ENCODE measurements around the gene RGS3.

DNA sequence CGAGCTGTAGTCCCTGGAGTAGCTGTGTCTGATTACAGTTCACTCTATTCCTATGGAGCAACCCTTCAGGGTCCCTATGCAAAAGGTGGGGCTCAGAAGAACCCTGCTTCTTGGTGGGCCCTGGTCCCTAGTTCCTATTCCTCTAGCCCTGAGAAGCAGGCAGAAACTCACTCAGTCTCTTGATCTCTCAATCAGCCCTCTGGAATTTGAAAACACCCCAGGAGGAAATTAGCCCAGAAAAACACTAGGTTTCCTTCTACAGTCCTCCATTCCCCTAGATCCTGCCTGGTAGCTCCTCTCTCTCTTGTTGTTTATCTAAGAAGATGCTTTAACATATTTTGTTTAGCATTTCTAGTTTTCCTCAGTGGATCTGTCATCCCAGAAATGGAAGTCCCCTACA lies 7.6 kb downstream of the RGS3 start:
- TF ChIP-seq EP300 (IDR thresholded peaks at IDR 0.05; ENCODE audit: borderline replicate concordance in 1 of 2, low read depth in 1 of 2, low read length in 1 of 2) = no peak
- no peak for TF ChIP-seq SMC3 (IDR thresholded peaks at IDR 0.05; ENCODE audit: low read depth, low read length)
- TF ChIP-seq, protein P1, sequence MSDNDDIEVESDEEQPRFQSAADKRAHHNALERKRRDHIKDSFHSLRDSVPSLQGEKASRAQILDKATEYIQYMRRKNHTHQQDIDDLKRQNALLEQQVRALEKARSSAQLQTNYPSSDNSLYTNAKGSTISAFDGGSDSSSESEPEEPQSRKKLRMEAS (IDR thresholded peaks at IDR 0.05; ENCODE audit: low read depth) = no peak
- TF ChIP-seq GABPA (IDR thresholded peaks at IDR 0.05; ENCODE audit: low read depth) = no peak
- TF ChIP-seq MEF2A (IDR thresholded peaks at IDR 0.05; ENCODE audit: borderline replicate concordance, low read depth) = no peak
- TF ChIP-seq, protein P2, sequence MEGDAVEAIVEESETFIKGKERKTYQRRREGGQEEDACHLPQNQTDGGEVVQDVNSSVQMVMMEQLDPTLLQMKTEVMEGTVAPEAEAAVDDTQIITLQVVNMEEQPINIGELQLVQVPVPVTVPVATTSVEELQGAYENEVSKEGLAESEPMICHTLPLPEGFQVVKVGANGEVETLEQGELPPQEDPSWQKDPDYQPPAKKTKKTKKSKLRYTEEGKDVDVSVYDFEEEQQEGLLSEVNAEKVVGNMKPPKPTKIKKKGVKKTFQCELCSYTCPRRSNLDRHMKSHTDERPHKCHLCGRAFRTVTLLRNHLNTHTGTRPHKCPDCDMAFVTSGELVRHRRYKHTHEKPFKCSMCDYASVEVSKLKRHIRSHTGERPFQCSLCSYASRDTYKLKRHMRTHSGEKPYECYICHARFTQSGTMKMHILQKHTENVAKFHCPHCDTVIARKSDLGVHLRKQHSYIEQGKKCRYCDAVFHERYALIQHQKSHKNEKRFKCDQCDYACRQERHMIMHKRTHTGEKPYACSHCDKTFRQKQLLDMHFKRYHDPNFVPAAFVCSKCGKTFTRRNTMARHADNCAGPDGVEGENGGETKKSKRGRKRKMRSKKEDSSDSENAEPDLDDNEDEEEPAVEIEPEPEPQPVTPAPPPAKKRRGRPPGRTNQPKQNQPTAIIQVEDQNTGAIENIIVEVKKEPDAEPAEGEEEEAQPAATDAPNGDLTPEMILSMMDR (IDR thresholded peaks at IDR 0.05) = no peak
- TF ChIP-seq TAF1 (IDR thresholded peaks at IDR 0.05; ENCODE audit: borderline replicate concordance, low read depth, low read length) = no peak
- TF ChIP-seq JUND (IDR thresholded peaks at IDR 0.05) = no peak
- TF ChIP-seq NRF1 (IDR thresholded peaks at IDR 0.05; ENCODE audit: low read depth, low read length) = no peak
- no peak for TF ChIP-seq CHD2 (IDR thresholded peaks at IDR 0.05; ENCODE audit: low read length, partially characterized antibody)
- TF ChIP-seq GATA2 (CRISPR knock-in tag; IDR thresholded peaks at IDR 0.05) = no peak
